ENCODE data around the gene TMEM219.
"Not testable (repeated sequence)": the region's sequence is repeated elsewhere in the genome, so short reads cannot be mapped to it uniquely, and the experiment has no call there.

Gene TMEM219, protein sequence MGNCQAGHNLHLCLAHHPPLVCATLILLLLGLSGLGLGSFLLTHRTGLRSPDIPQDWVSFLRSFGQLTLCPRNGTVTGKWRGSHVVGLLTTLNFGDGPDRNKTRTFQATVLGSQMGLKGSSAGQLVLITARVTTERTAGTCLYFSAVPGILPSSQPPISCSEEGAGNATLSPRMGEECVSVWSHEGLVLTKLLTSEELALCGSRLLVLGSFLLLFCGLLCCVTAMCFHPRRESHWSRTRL

DNA sequence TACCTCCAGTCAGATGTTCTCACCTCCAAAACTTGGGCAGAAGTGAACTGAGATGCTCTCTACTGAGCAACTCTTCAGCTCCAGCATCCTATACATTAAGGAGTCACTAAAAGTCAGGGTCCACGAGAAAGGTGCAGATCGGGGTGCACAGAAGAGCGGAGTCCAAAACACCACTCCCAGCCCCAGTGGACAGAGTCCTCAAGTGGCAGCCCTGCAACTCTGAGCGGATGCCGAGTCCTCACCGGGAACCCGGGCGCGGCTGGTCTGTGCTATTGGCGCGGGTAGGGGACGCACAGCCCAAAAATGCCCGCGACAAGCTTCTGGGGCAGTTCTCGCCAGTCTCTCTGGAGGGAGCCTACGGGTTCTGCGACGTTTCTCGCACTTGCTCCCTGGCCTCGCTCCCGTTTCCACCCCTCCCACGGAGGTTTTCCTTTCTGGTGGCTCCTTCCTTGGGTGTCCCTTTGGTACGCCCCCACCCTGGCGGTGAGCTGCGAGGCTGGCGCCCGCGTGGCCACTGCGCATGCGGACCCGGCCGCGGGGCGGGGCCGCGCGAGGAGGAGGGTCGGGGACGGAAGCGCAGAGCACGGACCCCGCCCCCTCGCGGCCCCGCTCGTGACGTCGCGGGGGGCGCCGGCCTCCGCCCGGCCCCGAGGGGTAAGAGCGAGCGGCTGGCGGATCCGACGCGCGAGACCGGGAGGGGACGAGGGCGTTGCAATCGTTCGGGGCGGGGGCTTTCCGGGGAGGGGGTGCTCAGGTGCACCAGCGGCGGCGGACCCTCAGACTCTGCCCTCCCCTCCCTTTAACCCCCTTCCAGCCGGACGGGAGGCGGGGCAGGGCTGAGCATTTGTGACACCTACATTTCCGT lies at the start of gene TMEM219:
Gene TMEM219 (plus strand): TSS at position 601 of the 865 bp plus-strand sequence. CDS start 1,065 bp downstream, outside the sequence.
- peak; percentile 91 for DNase-seq

- no peak for DNase-seq
Measured at GRCh38 chr16:29912087-29912486, 49.8 kb upstream of the TMEM219 start.

DNA sequence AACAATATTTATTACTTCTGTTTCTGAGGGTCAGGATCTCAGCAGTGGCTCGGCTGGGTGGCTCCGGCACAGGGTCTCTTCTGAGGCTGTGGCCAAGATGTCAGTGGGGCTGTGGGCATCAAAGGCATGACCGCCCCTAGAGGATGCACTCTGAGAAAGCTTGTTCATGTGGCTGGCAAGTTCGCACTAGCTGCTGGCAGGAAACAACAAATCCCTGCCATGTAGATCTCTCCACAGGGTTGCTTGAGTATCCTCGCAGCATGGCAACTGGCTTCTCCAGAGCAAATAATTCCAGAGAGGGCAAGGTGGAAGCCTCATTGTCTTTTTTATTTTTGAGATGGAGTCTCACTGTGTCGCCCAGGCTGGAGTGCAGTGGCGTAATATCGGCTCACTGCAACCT lies 48.4 kb upstream of the TMEM219 start:
- no peak for DNase-seq

DNA sequence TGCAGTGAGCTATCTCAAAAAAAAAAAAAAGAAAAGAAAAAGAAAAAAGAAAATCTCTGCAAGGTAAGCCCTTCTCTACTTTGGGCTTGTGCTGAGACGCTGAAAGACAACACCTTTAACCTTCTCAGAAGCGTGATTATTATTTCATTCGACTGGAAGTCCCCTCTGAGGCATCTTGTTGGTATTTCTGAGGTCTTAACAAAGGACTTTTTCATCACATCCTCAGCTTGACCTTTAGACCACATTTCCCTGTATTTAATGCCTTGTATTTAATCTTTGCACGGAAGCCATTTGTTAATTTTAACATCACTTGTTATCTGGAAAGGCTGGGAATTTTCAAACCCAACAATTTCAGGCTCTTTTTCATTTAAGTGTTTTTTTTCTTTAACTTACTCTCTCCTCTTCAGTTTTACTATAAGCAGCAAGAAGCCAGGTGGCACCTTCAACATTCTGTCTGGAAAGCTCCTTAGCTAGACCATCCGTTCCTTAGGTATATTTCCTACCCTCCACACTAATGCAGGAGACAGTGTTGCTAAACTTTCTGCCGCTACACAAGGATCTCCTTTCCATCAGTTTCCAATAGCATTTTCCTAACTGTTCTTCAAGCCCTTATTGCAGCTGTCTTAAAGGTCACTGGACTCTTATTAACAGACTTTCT lies 46.2 kb upstream of the TMEM219 start:
- no peak for DNase-seq

- DNase-seq = no peak
Measured at GRCh38 chr16:29916979-29917378, 44.9 kb upstream of the TMEM219 start.

- no peak for DNase-seq
Measured at GRCh38 chr16:29920288-29921033, 41.4 kb upstream of the TMEM219 start.

GRCh38 chr16:29921034-29921385 lies 40.9 kb upstream of the TMEM219 start:
- no peak for DNase-seq

DNA sequence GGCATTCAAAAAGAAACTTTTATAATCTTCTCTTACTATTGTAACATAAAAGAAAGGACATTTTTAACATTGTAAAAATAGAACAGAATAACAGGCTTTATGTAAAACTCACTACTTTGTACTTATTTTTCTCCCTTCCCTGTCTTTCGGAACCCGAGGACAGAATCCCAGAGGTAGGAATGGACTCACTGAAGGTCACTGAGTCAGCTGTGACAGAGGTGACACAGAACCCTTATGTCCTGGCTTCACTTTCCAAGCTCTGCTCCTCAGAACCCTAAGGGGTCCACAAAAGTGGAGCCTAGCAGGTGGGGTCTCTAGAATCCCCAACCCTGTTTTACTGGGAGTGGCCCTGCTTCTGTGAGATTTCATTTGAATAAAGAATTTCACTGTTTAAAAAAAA lies 39.6 kb upstream of the TMEM219 start:
- DNase-seq = no peak

DNA sequence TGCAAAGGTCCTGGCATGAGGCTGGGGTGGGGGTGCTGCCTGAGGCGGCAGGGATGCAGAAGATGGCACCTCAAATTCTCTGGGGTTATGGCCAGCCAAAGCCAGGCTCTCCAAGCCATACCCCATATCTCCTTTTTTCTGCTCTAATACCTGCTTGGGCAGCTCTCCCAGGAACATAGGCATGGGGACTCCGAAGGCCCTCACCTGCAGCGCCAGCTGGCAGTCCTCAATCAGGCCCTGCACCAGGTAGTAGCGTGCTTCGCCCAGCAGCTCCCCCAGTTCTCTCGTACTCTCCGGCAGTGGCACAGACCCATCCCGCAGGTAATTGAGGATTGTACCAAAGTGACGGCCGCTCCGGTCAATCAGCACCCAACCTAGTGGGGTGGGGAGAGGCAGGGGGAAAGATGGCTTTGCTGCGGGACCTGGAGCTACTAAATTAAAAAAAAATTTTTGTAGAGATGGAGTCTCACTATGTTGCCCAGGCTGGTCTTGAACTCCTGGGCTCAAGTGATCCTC lies 38.8 kb upstream of the TMEM219 start:
- no peak for DNase-seq

- DNase-seq = no peak
Measured at GRCh38 chr16:29925105-29925756, 36.6 kb upstream of the TMEM219 start.

DNA sequence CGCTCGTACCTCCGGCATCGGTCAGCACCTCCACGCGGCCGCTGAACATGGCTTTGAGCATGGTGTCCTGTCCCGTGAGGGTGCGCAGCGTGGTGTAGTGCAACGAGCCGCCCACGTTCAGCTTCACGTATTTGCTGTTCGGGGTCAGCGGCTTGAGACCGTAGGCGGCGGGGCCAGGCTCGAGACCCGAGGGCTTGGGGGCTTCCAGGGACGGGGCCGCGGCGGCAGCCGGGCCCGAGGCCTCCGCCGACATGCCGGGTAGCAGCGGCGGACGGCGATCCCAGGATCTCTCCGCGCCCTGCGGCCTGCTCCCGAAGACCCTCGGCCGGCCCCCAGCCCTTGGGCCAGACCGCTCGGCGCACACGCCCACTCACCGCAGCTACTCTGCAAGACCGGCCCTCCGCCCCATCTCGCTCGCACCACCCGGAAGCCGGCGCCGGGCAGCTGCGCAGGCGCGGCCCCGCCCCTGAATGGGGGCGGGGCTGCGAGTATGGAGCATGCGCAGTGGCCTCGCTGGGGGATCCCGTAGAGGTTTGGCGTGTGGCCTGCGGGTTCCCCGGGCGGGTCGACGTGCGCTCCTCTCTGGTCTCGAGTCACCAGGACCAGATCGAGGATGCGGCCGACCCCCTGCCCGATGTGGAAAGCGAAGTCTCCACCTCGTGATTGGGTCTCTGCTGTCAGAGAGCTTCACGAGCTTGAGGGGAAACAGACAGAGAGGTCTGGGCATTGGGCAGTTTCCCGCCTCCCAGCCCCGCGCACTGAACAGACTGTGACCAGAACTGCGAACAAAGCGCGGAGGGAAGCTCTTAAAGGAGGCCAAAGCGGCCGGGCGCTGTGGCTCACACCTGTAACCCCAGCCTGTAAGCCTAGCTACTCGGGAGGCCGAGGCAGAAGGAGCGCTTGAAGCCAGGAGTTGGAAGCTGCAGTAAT lies 35.8 kb upstream of the TMEM219 start, which contains the start of gene KCTD13:
Gene KCTD13 (minus strand): TSS at position 446 of the 930 bp plus-strand sequence. CDS start 193 bp downstream, at position 253.
- DNase-seq = peak; percentile 84

DNA sequence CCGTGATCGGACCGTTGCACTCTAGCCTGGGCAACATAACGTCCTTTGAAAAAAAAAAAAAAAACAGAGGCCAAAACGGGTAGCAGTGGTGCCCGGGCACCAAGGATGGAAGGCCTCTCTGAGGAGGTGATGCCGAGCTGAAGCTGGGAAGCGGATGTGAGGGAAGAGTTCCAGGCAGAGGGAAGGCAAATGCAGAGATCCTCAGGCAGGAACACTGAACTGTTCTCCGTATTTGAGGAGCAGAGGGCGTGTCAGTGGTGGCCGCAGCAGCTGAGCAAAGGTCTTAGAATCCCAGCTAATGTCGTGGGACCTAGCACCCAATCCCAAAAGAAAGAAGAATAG lies 35.2 kb upstream of the TMEM219 start:
- DNase-seq = no peak

- no peak for DNase-seq
Measured at GRCh38 chr16:29927070-29927905, 34.6 kb upstream of the TMEM219 start.

DNA sequence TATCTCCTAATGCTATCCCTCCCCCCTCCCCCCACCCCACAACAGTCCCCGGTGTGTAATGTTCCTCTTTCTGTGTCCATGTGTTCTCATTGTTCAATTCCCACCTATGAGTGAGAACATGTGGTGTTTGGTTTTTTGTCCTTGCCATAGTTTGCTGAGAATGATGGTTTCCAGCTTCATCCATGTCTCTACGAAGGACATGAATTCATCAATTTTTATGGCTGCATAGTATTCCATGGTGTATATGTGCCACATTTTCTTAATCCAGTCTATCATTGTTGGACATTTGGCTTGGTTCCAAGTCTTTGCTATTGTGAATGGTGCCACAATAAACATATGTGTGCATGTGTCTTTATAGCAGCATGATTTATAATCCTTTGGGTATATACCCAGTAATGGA lies 30.1 kb upstream of the TMEM219 start:
- not testable (repeated sequence) for DNase-seq

DNA sequence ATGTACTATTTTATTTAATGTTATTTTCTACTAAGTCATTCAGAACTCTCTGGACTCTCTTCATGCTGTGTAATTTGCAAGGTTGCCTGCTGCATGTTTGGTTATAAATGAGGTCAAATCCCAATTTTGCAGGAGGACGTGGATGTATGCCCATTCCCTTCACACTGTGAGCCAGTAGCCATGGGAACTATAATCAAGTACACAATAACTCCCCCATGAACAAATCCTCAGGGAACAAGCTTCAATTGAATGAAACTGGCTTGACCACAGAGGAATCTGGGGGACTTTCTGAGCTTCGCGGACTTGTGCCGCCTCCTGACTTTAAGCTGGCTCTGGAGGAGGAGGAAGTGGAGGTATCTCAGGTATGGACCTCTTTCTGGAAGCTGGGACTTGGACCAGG lies 21.2 kb upstream of the TMEM219 start:
- DNase-seq = no peak

DNA sequence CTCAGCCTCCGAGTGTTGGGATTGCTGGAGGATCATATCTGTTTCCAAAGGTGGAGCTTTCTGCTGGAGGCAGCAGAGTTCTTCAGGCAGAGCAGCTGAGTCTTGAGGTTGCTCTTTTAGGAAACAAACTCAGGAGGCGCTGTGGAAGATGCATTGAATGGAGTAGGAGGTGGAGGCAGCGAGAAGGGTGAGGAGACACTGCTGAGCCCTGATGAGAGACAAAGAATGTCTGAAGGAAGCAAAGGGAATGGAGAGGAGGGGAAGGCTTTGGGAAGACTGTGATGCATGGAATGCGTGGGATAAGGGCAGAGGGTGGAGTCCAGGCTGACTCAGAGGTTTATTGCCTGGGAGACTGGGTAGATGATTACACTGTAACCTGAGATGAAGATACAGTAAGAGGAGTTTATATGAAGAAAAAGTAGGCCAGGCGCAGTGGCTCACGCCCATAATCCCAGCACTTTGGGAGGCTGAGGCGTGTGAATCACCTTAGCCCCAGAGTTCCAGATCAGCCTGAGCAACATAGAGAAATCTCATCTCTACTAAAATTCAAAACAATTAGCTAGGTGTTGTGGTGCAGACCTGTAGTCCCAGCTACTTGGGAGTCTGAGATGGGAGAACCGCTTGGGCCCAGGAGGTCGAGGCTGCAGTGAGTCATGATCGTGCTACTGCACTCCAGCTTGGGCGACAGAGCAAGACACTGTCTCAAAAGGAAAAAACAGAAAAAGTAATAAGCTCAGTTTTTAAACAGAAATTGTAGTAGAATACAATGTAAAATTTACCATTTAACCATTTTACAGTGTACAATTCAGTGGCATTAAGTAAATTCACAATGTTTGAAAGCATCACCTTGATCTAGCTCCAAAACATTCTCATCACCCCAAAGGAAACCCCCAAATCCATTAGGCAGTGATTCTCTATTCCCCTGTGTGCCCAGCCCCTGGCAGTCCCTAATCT lies 17.8 kb upstream of the TMEM219 start:
- peak; percentile 86 for DNase-seq

- DNase-seq = no peak
Measured at GRCh38 chr16:29947897-29948296, 14.0 kb upstream of the TMEM219 start.

DNA sequence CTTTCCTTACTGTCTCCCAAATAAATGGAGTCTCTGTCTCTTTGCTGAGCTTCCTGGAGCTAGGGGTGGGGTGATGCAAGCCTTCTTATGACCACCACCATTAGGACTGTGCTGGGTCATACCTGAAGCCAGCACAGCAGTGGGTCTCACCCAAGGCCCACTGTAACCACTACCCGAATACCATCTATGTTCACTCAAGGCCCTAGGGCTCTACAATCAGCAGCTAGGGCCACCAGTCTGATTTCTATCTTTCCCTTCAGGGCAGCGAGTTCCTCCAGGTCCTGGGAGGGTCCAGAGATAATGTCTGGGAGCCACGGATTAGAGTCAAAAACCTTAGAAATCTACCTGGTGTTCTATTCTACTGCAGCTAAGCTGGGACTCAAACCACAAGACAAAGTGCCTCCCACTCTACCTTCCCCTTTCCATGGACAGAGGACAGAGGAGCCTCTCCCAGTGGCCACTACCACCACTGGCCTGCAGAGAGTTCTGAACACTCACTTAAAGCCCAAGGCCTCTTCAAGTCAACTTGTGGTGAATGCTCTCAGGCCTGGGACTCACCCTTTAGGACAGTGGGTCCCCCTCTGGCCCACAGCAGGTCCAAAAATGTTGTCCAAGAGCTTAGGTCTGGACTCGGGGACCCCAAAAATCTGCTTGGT lies 10.9 kb upstream of the TMEM219 start:
- DNase-seq = no peak

Measured in T1000 (cell line).